Measurements from ENCODE around the gene PPP1R15A. TPM values are rescaled to one million over a fixed set of nuclear protein-coding genes. Genes with fewer than 3 reads are reported as not detected.

PPP1R15A gene
- total RNA-seq, 1 experiment from 2014 or later: 41.2 TPM

- H3K9me3 ChIP-seq (ENCODE audit: low read depth, low read length, poor library complexity, severe bottlenecking): no peaks in the 10 kb centered on the region
- H3K27ac ChIP-seq (ENCODE audit: low read depth, low read length, poor library complexity, severe bottlenecking): no peak overlapping the region
- ChIA-PET CTCF (interaction anchor here (0.6 kb wide), 1 partner anchor 910 kb away, joined by 4 read pairs; the partner anchor contains the start of gene AP2A1), POLR2A (ENCODE audit: low non-redundant PET) (no interaction called here)
- intact Hi-C loops (cut with micrococcal nuclease; ENCODE audit: unreplicated experiment): no loop called here
- H3K4me1 ChIP-seq (ENCODE audit: insufficient read depth, low read length, poor library complexity, severe bottlenecking): no peaks in the 10 kb centered on the region
- BruUV-seq (replicated peaks): no TSS peak
- no peaks in the 10 kb centered on the region for H3K27me3 ChIP-seq (replicated peaks; ENCODE audit: insufficient read depth, low read depth, low read length, poor library complexity)
- DNase-seq (ENCODE audit: low spot score): no peak
- TF ChIP-seq CTCF (conservative IDR thresholded peaks at IDR 0.05; ENCODE audit: low read depth, low read length) (no peak), EZH2 (IDR thresholded peaks at IDR 0.05; ENCODE audit: borderline replicate concordance, low read depth, low read length, poor library complexity, severe bottlenecking) (no peak)
- H3K36me3 ChIP-seq (ENCODE audit: insufficient read depth, low read length, poor library complexity, severe bottlenecking): no peaks in the 10 kb centered on the region
- no peak overlapping the region for H3K4me3 ChIP-seq (ENCODE audit: low read depth, low read length, poor library complexity, severe bottlenecking)
Measured at GRCh38 chr19:48856921-48857320, 15.3 kb upstream of the PPP1R15A start.

- intact Hi-C loops (cut with micrococcal nuclease; ENCODE audit: unreplicated experiment): no loop called here
- no TSS peak for BruUV-seq (replicated peaks)
- no peak overlapping the region for H3K4me3 ChIP-seq (ENCODE audit: low read depth, low read length, poor library complexity, severe bottlenecking)
- no peaks in the 10 kb centered on the region for H3K27me3 ChIP-seq (replicated peaks; ENCODE audit: insufficient read depth, low read depth, low read length, poor library complexity)
- TF ChIP-seq EZH2 (IDR thresholded peaks at IDR 0.05; ENCODE audit: borderline replicate concordance, low read depth, low read length, poor library complexity, severe bottlenecking): no peak
- TF ChIP-seq CTCF (conservative IDR thresholded peaks at IDR 0.05; ENCODE audit: low read depth, low read length): no peak
- ChIA-PET POLR2A (ENCODE audit: low non-redundant PET) (no interaction called here), CTCF (no interaction called here)
- no peak for DNase-seq (ENCODE audit: low spot score)
- no peaks in the 10 kb centered on the region for H3K4me1 ChIP-seq (ENCODE audit: insufficient read depth, low read length, poor library complexity, severe bottlenecking)
- H3K27ac ChIP-seq (ENCODE audit: low read depth, low read length, poor library complexity, severe bottlenecking): no peak overlapping the region
- no peaks in the 10 kb centered on the region for H3K36me3 ChIP-seq (ENCODE audit: insufficient read depth, low read length, poor library complexity, severe bottlenecking)
- H3K9me3 ChIP-seq (ENCODE audit: low read depth, low read length, poor library complexity, severe bottlenecking): no peaks in the 10 kb centered on the region
Measured at GRCh38 chr19:48858984-48859710, 13.1 kb upstream of the PPP1R15A start.

GRCh38 chr19:48859711-48860572 is 12.3 kb upstream of the PPP1R15A start:
- TF ChIP-seq CTCF (conservative IDR thresholded peaks at IDR 0.05; ENCODE audit: low read depth, low read length) (no peak), EZH2 (IDR thresholded peaks at IDR 0.05; ENCODE audit: borderline replicate concordance, low read depth, low read length, poor library complexity, severe bottlenecking) (no peak)
- POLR2A ChIA-PET (ENCODE audit: low non-redundant PET): no interaction called here
- CTCF ChIA-PET: no interaction called here
- Histone ChIP-seq H3K9me3 (ENCODE audit: low read depth, low read length, poor library complexity, severe bottlenecking) (no peaks in the 10 kb centered on the region), H3K27me3 (replicated peaks; ENCODE audit: insufficient read depth, low read depth, low read length, poor library complexity) (no peaks in the 10 kb centered on the region), H3K36me3 (ENCODE audit: insufficient read depth, low read length, poor library complexity, severe bottlenecking) (no peaks in the 10 kb centered on the region), H3K27ac (ENCODE audit: low read depth, low read length, poor library complexity, severe bottlenecking) (no peak overlapping the region), H3K4me3 (ENCODE audit: low read depth, low read length, poor library complexity, severe bottlenecking) (no peak overlapping the region), H3K4me1 (ENCODE audit: insufficient read depth, low read length, poor library complexity, severe bottlenecking) (no peaks in the 10 kb centered on the region)
- BruUV-seq (replicated peaks): no TSS peak
- DNase-seq (ENCODE audit: low spot score): no peak
- intact Hi-C loops (cut with micrococcal nuclease; ENCODE audit: unreplicated experiment): no loop called here
